ENCODE data around the gene TUBB6.

GRCh38 chr18:12359515-12359927 lies 51.5 kb downstream of the TUBB6 start:
- TF ChIP-seq EZH2 (IDR thresholded peaks at IDR 0.05; ENCODE audit: borderline replicate concordance, low read depth, low read length, severe bottlenecking) (no peak), POLR2AphosphoS5 (IDR thresholded peaks at IDR 0.05; ENCODE audit: insufficient read depth, low read depth, low read length) (no peak), JUN (IDR thresholded peaks at IDR 0.05; ENCODE audit: borderline replicate concordance, insufficient read depth, insufficient read length, low read depth) (peak; percentile 51), POLR2A (IDR thresholded peaks at IDR 0.05; ENCODE audit: low read depth, low read length) (no peak), MYC (IDR thresholded peaks at IDR 0.05; ENCODE audit: low read depth, low read length) (no peak)
- TF ChIP-seq, protein P1, sequence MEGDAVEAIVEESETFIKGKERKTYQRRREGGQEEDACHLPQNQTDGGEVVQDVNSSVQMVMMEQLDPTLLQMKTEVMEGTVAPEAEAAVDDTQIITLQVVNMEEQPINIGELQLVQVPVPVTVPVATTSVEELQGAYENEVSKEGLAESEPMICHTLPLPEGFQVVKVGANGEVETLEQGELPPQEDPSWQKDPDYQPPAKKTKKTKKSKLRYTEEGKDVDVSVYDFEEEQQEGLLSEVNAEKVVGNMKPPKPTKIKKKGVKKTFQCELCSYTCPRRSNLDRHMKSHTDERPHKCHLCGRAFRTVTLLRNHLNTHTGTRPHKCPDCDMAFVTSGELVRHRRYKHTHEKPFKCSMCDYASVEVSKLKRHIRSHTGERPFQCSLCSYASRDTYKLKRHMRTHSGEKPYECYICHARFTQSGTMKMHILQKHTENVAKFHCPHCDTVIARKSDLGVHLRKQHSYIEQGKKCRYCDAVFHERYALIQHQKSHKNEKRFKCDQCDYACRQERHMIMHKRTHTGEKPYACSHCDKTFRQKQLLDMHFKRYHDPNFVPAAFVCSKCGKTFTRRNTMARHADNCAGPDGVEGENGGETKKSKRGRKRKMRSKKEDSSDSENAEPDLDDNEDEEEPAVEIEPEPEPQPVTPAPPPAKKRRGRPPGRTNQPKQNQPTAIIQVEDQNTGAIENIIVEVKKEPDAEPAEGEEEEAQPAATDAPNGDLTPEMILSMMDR (IDR thresholded peaks at IDR 0.05; ENCODE audit: extremely low read depth in 1 of 2, insufficient read depth in 1 of 2, low read depth in 1 of 2, low read length in 2 of 2): no peak

Measured in endothelial cell of umbilical vein (primary cell).